Brain microvascular endothelial cell (primary cell): ENCODE data around the gene CHIT1.

ENCODE experiments used
- DNase-seq: peaks from one replicate; pipeline ENCODE4 v3.0.0-alpha.2; 2020
- H3K27ac ChIP-seq: fragments of 250-450 bp; sonication (Bioruptor Pico); 2 replicates; pipeline ENCODE4 v1.5.1; 2020; ENCODE audit warnings: mild to moderate bottlenecking, moderate library complexity
- H3K27me3 ChIP-seq: fragments of 250-450 bp; sonication (Bioruptor Pico); replicated peaks from 2 replicates; pipeline ENCODE4 v1.5.1; 2020; ENCODE audit warnings: mild to moderate bottlenecking
- H3K36me3 ChIP-seq: fragments of 250-450 bp; sonication (Bioruptor Pico); replicated peaks from 2 replicates; pipeline ENCODE4 v1.5.1; 2020; ENCODE audit warnings: mild to moderate bottlenecking
- H3K4me3 ChIP-seq: 2 replicates; pipeline ENCODE4 v1.5.1; 2011; ENCODE audit warnings: low read depth, mild to moderate bottlenecking, control low read depth, low read length, moderate library complexity
- in situ Hi-C: cut with HindIII; loops from 2 replicates; pipeline ENCODE4 v1.10.0; 2017; ENCODE audit warnings: low sequenced_read_pairs, low pct_ligation_motif_present
- TF ChIP-seq, protein P1 (sequence below): IDR thresholded peaks from 2 replicates; pipeline ENCODE4 v1.5.1; 2011; ENCODE audit warnings: low read depth, mild to moderate bottlenecking, moderate library complexity, low read length, control low read depth, inconsistent platforms; ENCODE audit errors: missing control alignments

Gene CHIT1

DNA sequence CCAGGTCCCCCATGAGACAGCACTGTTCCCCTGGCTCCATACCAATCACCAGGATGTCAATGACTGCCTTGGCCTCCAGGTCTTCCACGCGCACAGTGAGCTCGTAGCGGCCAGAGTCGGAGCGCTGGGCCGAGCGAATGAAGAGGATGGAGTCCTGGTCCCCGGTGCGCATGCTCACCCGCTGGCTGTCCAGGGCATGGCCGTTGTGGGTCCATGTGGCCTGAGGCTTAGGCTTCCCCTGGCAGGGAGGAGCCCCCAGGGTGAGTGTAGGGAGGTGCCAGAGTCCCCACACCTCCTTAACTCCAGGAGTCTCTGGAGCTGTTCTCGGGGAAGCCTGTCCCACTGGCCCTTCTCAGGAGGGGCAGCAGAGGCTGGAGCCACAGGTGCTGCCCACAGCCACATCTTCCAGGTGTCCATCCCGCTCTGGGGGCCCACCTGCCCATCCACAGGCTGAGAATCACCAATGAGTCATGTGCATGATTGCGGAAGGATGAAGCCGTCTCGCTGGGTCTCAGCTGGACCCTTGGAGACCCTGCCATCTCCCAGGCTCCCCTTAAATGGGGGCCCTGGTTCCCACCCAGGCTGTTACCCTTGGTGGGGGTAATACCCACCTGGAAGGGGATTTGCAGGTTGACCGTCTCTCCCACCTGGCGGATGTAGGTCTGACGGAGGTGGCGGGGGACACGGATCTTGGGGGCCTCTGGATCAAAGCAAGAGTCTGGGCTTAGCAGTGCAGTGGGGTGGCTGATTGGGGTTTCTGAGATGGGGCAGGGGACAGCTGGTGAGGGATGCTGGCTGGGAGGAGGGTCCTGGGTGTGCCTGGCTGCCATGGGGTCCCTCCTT is 57.9 kb downstream of the CHIT1 start:
- Histone ChIP-seq H3K36me3 (no peaks in the 10 kb centered on the region), H3K4me3 (no peak overlapping the region), H3K27me3 (peaks cover under 1% of the 10 kb centered on the region), H3K27ac (no peak overlapping the region)
- TF ChIP-seq, protein P1, sequence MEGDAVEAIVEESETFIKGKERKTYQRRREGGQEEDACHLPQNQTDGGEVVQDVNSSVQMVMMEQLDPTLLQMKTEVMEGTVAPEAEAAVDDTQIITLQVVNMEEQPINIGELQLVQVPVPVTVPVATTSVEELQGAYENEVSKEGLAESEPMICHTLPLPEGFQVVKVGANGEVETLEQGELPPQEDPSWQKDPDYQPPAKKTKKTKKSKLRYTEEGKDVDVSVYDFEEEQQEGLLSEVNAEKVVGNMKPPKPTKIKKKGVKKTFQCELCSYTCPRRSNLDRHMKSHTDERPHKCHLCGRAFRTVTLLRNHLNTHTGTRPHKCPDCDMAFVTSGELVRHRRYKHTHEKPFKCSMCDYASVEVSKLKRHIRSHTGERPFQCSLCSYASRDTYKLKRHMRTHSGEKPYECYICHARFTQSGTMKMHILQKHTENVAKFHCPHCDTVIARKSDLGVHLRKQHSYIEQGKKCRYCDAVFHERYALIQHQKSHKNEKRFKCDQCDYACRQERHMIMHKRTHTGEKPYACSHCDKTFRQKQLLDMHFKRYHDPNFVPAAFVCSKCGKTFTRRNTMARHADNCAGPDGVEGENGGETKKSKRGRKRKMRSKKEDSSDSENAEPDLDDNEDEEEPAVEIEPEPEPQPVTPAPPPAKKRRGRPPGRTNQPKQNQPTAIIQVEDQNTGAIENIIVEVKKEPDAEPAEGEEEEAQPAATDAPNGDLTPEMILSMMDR: no peak
- in situ Hi-C loops: no loop called here
- no peak for DNase-seq

DNA sequence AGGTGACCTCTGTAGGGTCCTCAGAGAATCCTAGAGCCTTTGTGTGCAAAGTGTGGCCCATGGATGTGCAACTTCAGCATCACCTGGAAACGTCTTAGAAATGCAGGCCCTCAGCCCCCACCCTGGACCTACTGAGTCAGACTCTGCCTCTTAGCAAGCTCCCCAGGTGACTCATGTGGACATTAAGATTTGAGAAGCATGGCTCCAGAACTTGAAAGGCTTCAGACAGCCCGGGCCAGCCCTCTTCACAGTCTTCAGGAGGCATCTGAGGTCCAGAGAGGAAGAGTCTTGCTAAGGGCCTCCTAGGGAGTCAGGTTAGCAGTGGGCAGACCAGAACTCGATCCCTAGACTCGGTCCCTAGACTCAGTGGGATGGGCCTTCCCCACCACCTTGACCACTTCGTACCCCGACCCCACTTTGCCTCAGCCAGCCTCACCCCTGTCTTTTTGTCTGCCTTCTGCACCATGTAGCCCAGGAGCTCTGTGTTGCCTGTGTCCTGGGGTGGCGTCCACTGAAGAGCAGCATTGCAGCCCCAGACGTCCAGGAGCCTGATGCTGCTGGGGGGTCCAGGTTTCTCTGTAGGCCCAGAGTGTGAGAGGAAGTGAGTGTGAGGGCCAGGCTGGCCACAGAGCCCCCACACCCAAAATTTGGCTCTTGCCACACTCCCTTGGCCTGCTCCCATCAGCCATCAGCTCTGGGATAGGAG is 58.7 kb downstream of the CHIT1 start:
- TF ChIP-seq, protein P1: no peak
- Histone ChIP-seq H3K4me3 (no peak overlapping the region), H3K27me3 (peaks cover 1% of the 10 kb centered on the region), H3K27ac (no peak overlapping the region), H3K36me3 (no peaks in the 10 kb centered on the region)
- in situ Hi-C loops: no loop called here
- DNase-seq: no peak

DNA sequence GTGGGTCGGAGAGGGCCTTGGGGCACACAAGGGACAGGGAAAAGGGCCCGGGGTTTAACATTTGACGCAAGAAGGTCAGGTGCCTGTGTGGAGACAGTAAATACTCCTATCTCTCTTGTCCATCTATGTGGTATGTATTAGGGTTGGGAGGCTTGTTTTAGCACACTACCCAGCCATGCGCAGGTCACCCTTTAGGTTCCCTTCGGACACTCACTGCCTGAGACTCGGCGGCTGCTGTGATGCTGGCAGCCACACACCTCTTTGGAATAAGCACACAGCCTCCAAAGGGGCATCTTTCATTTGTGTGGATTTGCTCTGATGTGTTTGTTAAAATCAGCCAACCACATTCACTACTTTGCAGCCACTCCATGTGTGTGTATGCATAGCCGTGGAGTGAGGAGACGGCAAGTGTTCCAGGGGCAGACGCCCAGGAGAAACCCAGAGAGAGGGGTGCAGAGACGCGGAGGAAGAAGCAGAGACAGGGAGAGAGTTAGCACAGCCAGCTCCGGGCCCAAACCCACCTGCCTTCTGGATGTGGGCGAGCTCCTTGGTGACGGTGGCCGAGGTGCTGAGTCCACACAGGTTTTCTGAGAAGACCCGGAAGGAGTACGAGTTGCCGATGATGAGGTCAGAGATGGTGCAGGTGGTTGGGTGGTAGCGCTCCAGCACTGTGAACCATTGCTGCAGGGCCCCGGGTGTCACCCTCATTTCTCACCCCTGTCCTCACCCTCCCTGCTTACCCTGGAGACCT is 59.5 kb downstream of the CHIT1 start:
- no peaks in the 10 kb centered on the region for H3K36me3 ChIP-seq
- DNase-seq: no peak
- no peak overlapping the region for H3K4me3 ChIP-seq
- TF ChIP-seq, protein P1: no peak
- H3K27me3 ChIP-seq: peaks cover 1% of the 10 kb centered on the region
- H3K27ac ChIP-seq: no peak overlapping the region
- in situ Hi-C loops: no loop called here

DNA sequence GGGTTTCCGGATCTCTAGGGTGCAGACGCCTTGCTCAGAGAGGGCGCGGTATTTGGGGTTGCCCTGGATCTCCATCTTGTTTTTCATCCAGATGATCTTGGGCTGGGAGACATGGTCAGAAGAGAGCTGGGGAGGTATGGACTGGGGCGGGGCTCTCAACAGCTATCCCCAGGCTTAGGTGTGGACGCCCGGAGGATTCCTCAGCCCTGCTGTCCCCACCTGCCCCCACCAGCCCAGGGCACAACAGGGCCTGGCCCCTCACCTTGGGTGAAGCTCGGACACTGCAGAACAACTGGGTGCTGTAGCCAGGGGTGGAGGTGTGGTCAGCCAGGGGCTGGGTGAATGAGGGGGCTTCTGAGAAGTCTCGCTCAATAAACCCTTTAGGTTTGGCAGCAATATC is 60.5 kb downstream of the CHIT1 start:
- Histone ChIP-seq H3K27ac (no peak overlapping the region), H3K4me3 (no peak overlapping the region), H3K36me3 (no peaks in the 10 kb centered on the region), H3K27me3 (peaks cover 1% of the 10 kb centered on the region)
- in situ Hi-C loops: no loop called here
- DNase-seq: no peak
- TF ChIP-seq, protein P1: no peak

DNA sequence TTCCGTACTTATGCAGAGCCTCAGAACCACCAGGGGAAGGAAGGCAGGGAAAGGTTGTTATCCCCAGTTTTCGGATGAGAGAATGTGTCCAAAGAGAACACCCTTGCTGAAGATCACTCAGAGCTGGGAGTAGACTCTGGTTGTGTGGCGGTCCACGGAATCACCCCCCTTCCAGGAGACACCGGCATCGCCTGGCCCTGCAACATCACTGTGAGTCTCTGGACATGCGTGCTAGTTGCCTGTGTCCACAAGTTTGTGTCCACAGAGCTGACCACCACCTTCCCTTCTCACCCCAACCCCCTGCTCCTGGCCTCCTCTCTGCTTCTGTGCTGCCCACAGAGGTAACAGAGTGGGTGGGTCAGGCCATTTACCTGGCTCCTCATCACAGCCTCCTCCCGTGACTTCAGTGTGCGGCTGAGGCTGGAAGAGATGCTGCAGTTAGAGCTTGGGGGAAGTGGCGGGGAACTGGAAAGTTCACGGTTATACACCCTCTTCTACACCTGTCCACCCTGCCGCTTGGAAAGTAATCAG is 61.2 kb downstream of the CHIT1 start:
- in situ Hi-C loops: no loop called here
- H3K27ac ChIP-seq: no peak overlapping the region
- DNase-seq: no peak
- peaks cover 1% of the 10 kb centered on the region for H3K27me3 ChIP-seq
- H3K36me3 ChIP-seq: no peaks in the 10 kb centered on the region
- no peak overlapping the region for H3K4me3 ChIP-seq
- TF ChIP-seq, protein P1: no peak
